SU-DHL-6 (cell line): ENCODE results near the gene MYOD1.

Source experiments
- EZH2phosphoT487 ChIP-seq: fragments of 200-600 bp; sonication (generic), shearing (Covaris generic); conservative IDR thresholded peaks from 2 replicates; pipeline ENCODE4 v1.6.1; 2018; ENCODE audit warnings: mild to moderate bottlenecking, antibody characterized with exemption, low read length, moderate library complexity, mixed read lengths
- TF ChIP-seq, protein P1 (sequence below): fragments of 200-600 bp; sonication (generic); IDR thresholded peaks from one replicate; pipeline ENCODE4 v1.5.1; 2017; ENCODE audit warnings: antibody characterized with exemption, mild to moderate bottlenecking, low read length, moderate library complexity; ENCODE audit not compliant: insufficient read depth, poor library complexity, severe bottlenecking

DNA sequence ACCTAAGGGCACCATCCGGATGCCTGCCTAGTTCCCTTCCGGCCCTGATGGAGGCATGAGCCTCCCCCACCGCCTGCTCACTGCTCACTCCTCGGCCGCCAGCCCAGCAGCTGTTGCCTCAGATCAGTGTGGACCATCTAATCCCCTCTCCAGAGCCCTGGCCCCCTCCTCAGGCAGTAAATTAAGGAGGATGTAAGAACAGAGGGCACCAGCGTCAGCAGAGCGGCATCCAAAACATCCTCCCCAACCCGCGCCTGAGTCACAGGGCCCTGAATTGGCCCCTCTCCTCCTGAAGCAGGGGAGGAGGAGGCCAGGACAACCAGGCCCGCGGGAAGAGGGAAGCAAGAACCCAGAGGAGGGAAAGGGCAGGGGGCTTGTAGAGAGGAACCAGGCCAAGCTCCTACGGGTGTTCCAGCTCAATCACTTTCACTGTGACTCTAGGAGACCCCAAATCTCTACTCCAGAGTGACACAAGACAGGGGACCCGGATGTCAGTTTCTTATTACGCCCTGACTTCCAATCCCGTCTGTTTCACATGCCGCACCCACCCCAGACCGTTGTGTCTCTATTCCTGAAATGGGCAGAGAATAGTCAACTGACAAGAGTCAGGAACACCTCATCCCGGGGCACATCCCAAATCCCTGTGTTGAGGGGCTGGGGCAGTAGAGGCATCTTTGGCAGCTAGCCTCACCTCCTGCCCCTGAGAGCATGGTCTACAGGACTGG is 31.3 kb upstream of the MYOD1 start:
- TF ChIP-seq, protein P1, sequence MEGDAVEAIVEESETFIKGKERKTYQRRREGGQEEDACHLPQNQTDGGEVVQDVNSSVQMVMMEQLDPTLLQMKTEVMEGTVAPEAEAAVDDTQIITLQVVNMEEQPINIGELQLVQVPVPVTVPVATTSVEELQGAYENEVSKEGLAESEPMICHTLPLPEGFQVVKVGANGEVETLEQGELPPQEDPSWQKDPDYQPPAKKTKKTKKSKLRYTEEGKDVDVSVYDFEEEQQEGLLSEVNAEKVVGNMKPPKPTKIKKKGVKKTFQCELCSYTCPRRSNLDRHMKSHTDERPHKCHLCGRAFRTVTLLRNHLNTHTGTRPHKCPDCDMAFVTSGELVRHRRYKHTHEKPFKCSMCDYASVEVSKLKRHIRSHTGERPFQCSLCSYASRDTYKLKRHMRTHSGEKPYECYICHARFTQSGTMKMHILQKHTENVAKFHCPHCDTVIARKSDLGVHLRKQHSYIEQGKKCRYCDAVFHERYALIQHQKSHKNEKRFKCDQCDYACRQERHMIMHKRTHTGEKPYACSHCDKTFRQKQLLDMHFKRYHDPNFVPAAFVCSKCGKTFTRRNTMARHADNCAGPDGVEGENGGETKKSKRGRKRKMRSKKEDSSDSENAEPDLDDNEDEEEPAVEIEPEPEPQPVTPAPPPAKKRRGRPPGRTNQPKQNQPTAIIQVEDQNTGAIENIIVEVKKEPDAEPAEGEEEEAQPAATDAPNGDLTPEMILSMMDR, result no peak
- TF ChIP-seq EZH2phosphoT487, result no peak
